Hematopoietic multipotent progenitor cell treated with erythropoietin and hydrocortisone succinate and interleukin-3 and kit ligand, for 15 days (in vitro differentiated cells): ENCODE measurements around the gene GPC2.
"Not testable (repeated sequence)": the region's sequence is repeated elsewhere in the genome, so short reads cannot be mapped to it uniquely, and the experiment has no call there.

Source experiments
- DNase-seq: peaks from one replicate; pipeline ENCODE4 v3.0.0-alpha.2; 2015; ENCODE audit warnings: low spot score

GPC2 gene

GRCh38 chr7:100177045-100178001 lies at the start of gene GPC2, which contains the start of gene STAG3:
Gene GPC2, minus strand, starts transcription at chr7:100177381. Its CDS starts 182 bp downstream, at chr7:100177199.
Gene STAG3, plus strand, starts transcription at chr7:100177918. Its CDS starts 2,639 bp downstream, at chr7:100180557.
- peak; percentile 84 for DNase-seq

GRCh38 chr7:100224891-100225290 lies 47.7 kb upstream of the GPC2 start:
- not testable (repeated sequence) for DNase-seq

- not testable (repeated sequence) for DNase-seq
These were observed 46.3 kb upstream of the GPC2 start for GRCh38 chr7:100223376-100223927.

- no peak for DNase-seq
These were observed 45.4 kb upstream of the GPC2 start for GRCh38 chr7:100222445-100223132.

GRCh38 chr7:100221767-100222444 lies 44.7 kb upstream of the GPC2 start:
- DNase-seq: no peak

GRCh38 chr7:100221231-100221718 lies 44.1 kb upstream of the GPC2 start:
- no peak for DNase-seq

GRCh38 chr7:100220586-100221230 lies 43.5 kb upstream of the GPC2 start:
- no peak for DNase-seq

- not testable (repeated sequence) for DNase-seq
These were observed 42.8 kb upstream of the GPC2 start, which contains the start of gene PVRIG for GRCh38 chr7:100219801-100220585. Gene PVRIG, plus strand, starts transcription at chr7:100219949. Its CDS starts 22 bp downstream, at chr7:100219971.

GRCh38 chr7:100219271-100219737 lies 42.1 kb upstream of the GPC2 start:
- no peak for DNase-seq

GRCh38 chr7:100217934-100218333 lies 40.8 kb upstream of the GPC2 start:
- peak; percentile 66 for DNase-seq

GRCh38 chr7:100215895-100216294 lies 38.7 kb upstream of the GPC2 start:
- DNase-seq: no peak

- not testable (repeated sequence) for DNase-seq
These were observed 37.2 kb upstream of the GPC2 start for GRCh38 chr7:100214356-100214755.

- no peak for DNase-seq
These were observed 36.5 kb upstream of the GPC2 start for GRCh38 chr7:100213672-100214071.

GRCh38 chr7:100212631-100213286 lies 35.6 kb upstream of the GPC2 start:
- no peak for DNase-seq

- DNase-seq: no peak
These were observed 34.2 kb upstream of the GPC2 start for GRCh38 chr7:100211342-100211780.

- DNase-seq: no peak
These were observed 33.6 kb upstream of the GPC2 start for GRCh38 chr7:100210805-100211204.

GRCh38 chr7:100209493-100209892 lies 32.3 kb upstream of the GPC2 start:
- DNase-seq: no peak

GRCh38 chr7:100208911-100209408 lies 31.8 kb upstream of the GPC2 start:
- no peak for DNase-seq

GRCh38 chr7:100204454-100204853 lies 27.3 kb upstream of the GPC2 start:
- DNase-seq: no peak
